HG03108 (cell line): ENCODE results near the gene OR6Y1.

Source experiments
- ATAC-seq: cut with Tn5 transposase; IDR thresholded peaks from one replicate; pipeline ENCODE4 v1.9.1; 2021; ENCODE audit warnings: moderate library complexity; ENCODE audit not compliant: unreplicated experiment

The OR6Y1 gene, protein sequence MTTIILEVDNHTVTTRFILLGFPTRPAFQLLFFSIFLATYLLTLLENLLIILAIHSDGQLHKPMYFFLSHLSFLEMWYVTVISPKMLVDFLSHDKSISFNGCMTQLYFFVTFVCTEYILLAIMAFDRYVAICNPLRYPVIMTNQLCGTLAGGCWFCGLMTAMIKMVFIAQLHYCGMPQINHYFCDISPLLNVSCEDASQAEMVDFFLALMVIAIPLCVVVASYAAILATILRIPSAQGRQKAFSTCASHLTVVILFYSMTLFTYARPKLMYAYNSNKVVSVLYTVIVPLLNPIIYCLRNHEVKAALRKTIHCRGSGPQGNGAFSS

DNA sequence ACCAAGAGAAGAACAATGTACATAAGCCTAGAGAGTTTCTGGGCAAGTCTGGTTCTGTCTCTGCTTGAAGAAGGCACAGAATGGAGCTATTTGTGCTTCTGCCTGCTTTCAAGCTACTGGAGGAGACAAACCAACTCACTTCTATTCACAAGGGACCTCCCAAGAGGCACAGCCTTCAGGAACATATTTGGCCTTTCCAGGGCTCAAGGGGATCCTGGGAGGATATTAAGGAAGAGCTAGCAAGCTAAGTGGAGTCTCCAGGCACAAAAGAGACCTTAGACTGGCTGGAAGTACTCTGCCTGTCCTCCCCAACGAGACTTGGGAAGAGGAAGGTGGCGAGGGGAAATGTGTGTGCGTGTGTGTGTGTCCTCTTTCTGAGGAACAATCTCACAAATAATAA is at the start of gene OR6Y1:
Gene OR6Y1, minus strand, starts transcription at position 54 of the 400 bp plus-strand sequence. CDS start 6,300 bp downstream, outside the sequence.
- no peak for ATAC-seq

DNA sequence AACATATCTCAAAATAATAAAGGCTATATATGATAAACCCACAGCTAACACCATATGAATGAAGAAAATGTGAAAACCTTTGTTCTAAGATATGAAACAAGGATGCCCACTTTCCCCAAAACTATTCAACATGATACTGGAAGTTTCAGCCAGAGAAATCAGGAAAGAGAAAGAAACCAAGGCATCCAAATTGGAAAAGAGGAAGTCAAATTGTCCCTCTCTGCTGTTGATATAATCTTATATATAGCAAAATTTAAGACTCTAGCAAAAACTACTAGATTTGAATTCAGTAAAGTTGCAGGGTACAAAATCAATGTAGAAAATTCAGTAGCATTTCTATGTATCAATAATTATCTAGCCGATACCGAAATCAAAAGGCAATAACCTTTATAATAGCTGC is 46.5 kb upstream of the OR6Y1 start:
- no peak for ATAC-seq

DNA sequence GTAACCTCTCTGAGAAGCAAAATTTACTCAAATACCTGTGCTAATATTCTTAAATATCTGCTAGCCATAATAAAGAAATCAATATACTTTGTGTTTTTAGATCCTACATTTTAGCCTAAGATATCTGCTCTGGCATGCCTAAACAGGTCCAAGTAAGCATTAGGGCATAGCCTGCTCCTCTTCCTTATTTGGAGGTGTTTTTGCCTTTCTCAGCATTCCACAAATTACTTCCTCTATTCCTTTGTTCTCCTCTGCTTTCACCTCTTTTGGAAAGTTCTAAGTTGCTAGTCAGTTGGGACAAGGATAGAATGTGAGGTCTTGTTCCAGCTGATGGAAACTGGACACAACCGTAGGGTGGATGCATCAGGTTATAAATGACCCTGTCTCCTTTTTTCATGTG is 32.7 kb upstream of the OR6Y1 start:
- no peak for ATAC-seq

DNA sequence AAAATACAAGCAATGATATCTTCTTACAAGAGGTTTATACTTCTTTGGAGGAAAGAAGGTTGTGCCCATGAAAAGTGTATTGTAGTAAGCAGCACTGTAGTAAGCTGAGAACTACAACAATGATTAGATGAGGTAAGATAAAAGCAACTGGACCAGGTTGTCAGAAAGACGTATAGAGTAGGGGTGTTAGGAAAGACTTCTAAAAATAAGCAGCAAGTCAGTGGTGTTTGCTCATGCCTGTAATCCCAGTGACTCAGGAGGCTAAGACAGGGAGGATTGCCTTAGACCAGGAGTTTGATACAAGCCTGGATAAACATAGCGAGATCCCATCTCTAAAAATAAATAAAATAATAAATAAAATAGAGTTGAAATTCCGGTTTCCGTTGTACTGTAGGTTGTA is 29.8 kb upstream of the OR6Y1 start:
- no peak for ATAC-seq

DNA sequence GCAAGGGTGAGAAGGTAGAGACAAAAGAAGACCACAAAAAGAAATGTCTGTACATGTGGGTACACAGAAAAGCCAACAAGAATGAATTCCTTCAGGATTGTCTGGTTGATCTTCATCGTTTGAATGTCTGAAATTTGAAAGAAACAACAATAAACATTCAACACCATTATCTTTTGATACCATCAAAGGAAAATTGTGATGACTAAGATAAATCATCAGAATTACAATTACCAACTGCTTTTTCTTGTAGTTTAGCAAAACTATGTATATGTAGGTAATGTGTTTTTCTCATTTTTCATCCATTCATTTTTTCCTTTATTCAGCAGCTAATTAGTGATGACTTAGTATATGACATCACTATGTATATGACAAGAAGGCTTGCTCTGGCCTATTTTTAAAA is 25.5 kb upstream of the OR6Y1 start, which contains the start of gene OR10X1:
Gene OR10X1, minus strand, starts transcription at position 167 of the 400 bp plus-strand sequence. Its CDS starts 0 bp downstream, at position 167.
- ATAC-seq = no peak

DNA sequence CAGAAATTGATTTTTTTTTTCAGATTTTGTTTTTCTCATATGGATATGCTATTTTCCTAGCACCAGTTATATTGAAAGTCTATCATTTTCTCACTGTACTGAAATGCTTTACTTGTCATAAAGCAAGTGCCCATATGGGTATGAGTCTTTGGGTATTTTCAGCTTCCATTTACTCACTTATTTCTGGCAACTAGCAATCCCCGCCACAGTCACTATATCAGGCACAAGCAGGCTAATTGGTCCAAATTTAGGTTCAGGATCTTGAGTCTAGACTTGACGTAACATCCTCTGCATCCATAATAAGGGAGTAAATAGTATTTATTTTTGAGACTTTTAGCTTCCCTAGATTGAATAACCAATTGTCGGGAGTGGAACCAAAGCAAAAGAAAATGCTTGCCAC is 23.4 kb upstream of the OR6Y1 start:
- no peak for ATAC-seq

DNA sequence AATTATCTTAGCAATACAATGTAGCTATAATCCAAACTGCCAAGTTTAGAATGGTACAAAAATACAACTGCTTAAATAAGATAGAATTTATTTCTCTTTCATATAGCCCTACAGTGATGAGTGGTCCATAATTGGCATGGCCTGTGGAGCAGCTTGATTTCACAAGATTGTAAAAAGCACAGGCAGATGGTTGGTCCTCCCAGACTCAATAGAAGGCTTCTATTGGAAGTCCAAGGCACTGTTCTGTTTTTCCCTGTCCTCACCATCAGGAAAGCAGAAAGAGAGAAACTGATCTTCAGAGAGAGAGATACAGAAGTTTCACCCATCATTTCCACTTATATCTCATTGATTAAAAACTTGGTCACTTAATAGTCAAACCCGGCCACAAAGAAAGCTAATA is 18.0 kb upstream of the OR6Y1 start:
- ATAC-seq = no peak

DNA sequence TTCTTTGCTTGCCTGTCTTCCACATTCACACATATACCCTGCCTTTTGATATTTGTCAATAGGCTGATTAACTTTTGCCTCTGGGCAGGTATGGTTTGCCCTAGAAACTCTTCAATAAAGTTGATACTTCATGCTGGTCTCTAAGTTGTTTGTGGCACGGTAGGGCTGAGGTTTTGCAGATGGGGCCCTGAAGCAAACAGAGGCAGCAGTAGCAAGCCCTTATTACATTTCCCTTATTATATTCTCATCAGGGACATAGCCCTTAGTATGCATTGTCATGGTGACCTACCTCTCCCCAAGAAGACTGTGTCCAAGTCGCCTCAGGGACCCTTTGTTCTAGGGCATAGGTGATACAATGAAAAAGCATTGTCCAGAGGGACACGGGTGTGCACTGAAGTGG is 16.3 kb upstream of the OR6Y1 start, which contains the start of gene OR6P1:
Gene OR6P1, minus strand, starts transcription at position 101 of the 400 bp plus-strand sequence. CDS start 6,976 bp downstream, outside the sequence.
- ATAC-seq = no peak

DNA sequence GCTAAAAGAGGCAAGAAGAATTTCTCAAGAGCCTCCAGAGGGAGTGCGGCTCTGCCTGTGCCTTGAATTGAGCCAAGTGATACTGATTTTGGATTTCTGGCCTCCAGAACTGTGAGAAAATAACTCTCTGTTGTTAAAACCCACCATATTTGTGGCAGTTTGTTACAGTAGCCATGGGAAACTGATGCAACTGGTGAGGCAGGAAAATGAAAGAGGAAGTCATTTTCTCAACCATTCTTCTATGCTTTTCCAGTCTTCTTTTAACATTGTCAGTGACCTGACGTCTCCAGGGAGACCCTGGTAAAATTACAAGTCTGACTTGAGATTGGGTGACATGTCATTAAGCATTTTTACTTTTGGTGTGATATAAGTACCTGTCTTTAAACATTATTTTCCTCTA is 10.4 kb upstream of the OR6Y1 start:
- no peak for ATAC-seq

DNA sequence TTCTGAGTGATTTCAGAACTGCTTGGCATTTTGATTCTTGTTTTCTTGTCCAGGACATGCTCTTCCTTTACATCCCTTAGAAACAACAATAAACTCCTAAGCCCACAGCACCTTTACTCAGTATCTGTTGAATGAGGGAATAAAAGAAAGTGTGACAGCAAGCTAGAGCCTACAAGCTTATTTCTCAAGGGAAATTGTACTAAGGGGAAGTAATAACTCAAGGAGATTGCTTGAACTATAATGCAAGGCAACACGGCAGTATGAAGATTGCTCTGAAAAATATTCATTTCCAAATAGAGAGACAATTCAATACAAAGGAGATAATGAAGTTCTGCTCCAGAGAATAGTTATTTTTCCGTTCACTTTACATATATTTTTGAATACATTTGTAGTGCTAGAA is 9.6 kb upstream of the OR6Y1 start:
- ATAC-seq = no peak

DNA sequence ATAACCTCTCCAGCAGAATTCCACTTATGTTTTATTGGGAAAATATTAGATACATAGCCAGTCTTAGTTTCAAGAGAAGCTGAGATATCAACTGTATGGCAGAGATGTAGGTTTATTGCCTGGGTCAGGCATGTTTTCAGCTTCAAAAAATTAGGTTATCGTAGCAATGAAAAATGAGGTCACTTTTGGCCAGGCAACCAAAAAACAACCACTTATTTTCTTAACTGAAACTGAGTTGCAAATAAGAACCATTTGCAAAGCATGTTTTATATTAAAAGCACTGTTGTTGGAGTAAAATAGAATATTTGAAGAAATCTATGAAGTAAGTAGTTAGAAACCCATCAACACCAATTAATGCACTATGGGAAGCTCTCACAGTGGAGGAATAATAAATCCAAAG is 5.5 kb upstream of the OR6Y1 start:
- no peak for ATAC-seq

DNA sequence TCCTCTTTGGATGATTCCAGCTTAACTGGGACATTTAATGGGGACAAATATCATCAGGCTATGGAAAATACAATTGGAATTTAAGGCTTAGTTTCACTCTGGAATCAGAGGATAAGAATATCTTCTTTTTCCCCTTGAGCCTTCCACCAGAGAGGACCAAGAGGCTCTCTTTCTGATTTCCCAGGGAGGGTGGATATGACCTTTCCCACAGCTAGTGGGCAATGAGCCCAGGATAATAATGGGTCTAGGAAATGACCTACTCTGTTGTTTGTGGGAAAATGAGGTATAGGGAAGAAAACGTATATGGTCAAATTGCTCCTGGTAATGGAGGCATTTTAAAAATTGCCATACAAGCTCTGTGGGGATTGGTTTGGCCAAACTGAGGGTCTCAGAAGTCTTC is 1.9 kb downstream of the OR6Y1 start:
- no peak for ATAC-seq

DNA sequence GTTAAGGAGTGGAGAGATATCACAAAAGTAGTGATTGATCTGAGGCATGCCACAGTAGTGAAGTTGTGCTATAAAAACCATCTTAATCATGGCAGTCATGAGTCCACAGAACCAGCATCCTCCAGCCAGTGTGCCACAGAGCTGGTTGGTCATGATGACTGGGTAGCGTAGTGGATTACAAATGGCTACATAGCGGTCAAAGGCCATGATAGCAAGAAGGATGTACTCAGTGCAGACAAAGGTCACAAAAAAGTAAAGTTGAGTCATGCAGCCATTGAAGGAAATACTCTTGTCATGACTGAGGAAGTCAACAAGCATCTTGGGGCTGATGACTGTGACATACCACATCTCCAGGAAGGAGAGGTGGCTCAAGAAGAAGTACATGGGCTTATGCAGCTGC is 6.7 kb downstream of the OR6Y1 start:
- no peak for ATAC-seq

DNA sequence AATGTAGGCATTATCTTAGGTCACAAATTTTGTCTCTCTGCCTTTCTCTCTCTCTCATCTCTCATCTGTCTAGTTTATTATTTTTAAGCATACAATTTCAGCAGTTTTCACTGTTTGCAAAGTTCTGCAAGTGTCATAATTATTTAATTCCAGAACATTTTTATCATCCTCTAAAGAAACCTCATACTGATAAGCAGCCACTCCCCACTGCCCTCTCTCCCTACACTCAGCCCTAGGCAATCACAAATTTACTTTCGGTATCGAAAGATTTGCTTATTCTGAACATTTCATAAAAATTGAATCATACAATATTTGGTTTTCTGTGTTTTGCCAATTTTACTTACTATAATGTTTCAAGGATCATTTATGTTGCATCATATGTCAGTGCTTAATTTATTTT is 16.6 kb downstream of the OR6Y1 start:
- ATAC-seq = no peak

DNA sequence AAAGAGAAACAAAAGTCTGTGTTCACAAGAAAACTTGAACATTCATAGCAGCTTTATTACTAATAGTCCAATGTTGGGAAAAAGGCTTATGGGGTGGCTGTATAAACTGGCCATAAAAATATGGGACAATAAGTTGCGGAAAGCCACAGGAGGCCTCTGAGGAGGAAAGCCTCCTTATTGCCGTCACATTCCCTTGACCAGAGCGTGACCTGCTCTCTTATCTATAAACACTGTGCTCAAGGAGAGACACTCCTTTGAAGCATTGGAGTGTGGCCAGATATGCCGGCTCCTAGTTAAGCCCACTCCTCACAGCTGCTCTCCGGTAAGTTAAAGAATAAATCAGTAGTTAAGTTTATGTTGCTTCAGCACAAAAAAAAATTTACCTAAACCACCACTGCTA is 19.7 kb downstream of the OR6Y1 start:
- no peak for ATAC-seq

DNA sequence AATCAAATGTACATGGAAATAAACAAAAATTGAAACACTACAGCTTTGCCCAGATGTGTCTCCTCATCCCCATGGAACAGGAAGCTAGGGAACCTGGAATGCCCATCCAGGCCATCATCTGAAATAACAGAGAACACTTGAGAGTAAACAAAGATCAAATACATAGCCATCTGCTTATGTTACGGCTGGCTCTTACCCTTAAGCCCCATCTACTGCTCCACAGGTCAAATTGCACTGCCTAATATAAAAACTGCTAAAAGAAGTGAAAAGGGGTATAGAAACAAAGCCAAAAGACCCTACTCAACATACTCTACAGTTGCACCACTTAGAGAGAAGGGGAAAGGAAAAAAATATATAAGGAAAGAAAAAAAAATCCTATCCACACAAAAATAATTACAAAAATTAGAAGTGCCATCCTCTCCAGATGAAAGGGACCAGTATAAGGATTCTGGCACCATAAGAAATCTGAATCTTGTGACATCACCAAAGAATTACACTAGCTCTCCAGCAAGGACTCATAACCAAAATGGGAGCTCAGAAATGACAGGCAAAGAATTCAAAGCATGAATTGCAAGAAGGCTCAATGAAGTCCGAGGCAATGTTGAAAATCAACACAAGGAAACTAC is 26.9 kb downstream of the OR6Y1 start:
- no peak for ATAC-seq

DNA sequence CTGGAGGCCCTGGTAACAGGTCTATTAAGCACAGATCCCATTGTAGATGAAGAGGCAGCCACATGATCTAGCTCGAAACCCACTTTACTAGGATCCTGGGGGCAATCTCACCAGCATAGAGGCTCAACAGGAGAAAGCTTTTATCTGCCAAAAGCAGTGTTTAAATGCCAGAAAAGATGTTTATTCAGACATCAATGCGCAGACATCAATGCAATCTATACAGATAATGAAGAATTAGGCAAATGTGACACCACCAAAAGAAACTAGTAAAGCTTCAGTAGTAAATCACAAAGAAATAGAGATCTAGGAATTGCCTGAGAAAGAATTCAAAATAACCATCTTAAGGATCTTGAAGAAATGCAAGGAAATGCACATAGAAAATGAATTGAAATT is 32.5 kb downstream of the OR6Y1 start:
- no peak for ATAC-seq

DNA sequence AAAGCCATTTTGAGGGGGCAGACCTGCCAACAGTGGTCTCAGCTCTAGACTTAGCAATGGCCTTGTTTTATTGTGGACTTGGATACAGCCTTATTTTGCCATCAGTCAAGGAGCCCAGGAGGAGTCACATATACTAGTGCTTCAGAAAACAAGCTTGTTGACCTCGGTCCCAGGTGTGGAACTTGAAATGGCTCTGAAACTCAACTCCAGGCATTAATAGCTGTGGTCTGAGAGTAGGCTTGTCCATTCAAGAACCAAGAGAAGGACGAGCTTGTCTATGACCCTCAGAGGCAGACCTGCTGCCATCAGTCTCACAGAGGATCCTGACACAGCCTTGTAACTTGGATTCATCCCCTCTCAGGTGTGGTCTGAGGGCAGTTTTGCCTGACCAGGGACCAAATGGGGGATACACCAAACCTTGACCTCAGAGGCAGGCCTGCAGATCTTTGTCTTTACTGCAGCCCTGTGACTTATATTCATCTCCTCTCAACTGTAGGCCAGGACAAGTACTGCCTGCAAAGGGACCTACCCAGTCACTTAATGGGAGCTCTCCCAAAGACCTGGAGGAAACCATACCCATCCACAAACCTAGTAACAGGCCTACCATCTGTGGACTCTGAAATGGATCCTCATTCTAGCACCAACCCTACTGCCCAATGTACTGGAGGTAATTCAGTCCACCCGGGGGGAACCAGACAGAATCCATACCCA is 33.1 kb downstream of the OR6Y1 start:
- no peak for ATAC-seq

DNA sequence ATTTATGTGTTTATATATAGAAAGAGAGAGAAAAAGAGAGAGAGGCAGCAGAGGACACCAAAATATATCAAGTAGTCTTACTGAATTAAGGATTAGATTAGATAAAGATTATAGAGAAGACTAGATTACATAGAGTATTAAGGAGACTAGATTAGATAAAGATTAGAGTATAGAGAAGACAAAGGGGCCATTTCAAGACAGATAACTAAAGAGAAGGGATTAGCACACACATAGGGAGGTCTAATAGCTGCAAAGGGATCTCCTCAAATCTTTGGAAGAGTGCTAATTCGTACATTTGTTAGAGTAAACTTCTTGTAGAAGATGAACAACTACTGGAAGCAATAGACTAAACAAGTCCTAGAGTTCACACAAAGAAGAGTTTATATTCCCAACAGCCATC is 34.2 kb downstream of the OR6Y1 start:
- ATAC-seq = no peak

DNA sequence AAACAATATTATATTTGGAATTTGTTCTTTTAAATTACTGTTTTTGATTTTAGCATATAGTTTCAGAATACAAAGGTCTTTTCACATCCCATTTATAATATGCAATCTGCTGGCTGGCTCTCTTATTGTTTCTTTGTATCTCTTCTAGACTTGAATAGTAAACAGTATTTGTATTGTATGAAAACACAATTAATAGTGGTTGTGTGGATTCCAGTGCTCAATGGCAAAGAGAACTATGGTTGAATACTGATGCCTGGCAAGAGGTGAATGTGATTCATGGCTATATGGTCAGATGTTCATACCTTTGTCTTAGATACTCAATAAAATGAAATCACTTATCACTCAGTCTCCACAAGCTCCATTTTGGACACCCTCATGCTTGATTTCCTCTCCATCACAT is 37.2 kb downstream of the OR6Y1 start:
- no peak for ATAC-seq

DNA sequence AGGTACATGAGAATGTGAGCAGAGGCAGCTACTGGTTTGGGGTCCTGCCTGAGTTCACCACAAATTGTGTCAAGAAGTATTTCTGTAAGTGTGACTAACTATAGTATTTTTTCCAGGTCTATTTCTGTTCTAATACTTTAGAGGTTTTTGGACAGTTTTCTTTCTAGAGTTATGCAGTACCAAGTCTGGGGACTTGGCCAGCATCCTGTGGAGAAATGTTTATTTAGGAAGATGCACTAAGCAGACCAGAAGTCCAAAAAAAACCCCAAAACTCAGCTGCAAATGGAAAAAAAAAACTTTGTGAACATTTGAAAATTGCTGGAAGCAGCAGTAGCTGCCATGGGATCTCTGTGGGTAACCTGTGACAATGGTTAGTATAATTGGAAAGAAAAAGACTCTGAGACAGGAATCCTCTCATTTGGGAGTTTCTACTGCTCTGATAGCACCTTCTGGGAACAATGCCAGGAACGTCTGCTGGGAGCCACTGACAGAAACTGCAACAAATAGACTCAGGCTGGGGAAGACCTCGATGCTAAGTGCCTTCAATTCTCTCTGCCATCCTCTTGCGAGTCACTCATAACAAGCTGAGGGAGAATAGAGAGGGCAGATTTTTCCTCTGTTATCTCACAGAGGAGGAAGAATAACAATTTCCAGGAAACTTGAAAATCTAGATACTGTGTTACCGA is 44.6 kb downstream of the OR6Y1 start:
- ATAC-seq = no peak
